K562 (cell line): ENCODE results near the gene RYR1. TPM values are rescaled to one million over a fixed set of nuclear protein-coding genes. Genes with fewer than 3 reads are reported as not detected.

Experiments
- ATF6 ChIP-seq: sonication (generic); formaldehyde crosslinking; IDR thresholded peaks from 2 replicates; pipeline ENCODE4 v1.4.0; 2020; ENCODE audit warnings: mild to moderate bottlenecking, missing genetic modification reagents
- FOSL1 ChIP-seq: fragments of 200-800 bp; sonication (Bioruptor generic); conservative IDR thresholded peaks from 2 replicates; pipeline ENCODE4 v1.6.1; 2016; ENCODE audit warnings: missing genetic modification characterization, missing compliant biosample characterization
- GABPB1 ChIP-seq: sonication (generic); formaldehyde crosslinking; IDR thresholded peaks from 2 replicates; pipeline ENCODE4 v1.8.0; 2022; ENCODE audit warnings: mild to moderate bottlenecking, missing genetic modification reagents
- HES1 ChIP-seq: fragments of 450-650 bp; IDR thresholded peaks from 2 replicates; pipeline ENCODE4 v1.6.1; 2016; ENCODE audit warnings: low read depth, mild to moderate bottlenecking, moderate library complexity
- HSF4 ChIP-seq: fragments of 250-450 bp; sonication (Bioruptor Pico); IDR thresholded peaks from 2 replicates; pipeline ENCODE4 v2.1.2; 2022; ENCODE audit warnings: mild to moderate bottlenecking, moderate library complexity, borderline replicate concordance
- JUND ChIP-seq, 2 experiments: IDR thresholded peaks; 2 replicates in 1 of 2; 3 replicates in 1 of 2; pipeline ENCODE4 v1.6.1; 2011; ENCODE audit warnings: borderline replicate concordance in 2 of 2, low read depth in 2 of 2, low read length in 2 of 2, improper control_type of control experiment in 1 of 2, missing biosample characterization in 1 of 2, missing genetic modification characterization in 1 of 2, missing genetic modification reagents in 1 of 2
- LEF1 ChIP-seq: fragments of 450-650 bp; IDR thresholded peaks from 2 replicates; pipeline ENCODE4 v1.6.1; 2016; ENCODE audit warnings: mild to moderate bottlenecking
- NR2F6 ChIP-seq: fragments of 450-650 bp; formaldehyde crosslinking; IDR thresholded peaks from 2 replicates; pipeline ENCODE4 v1.4.0; 2020; ENCODE audit warnings: mild to moderate bottlenecking
- NR4A1 ChIP-seq, 2 experiments: fragments of 250-450 bp in 1 of 2; fragments of 450-650 bp in 1 of 2; sonication (Bioruptor Pico) in 1 of 2; IDR thresholded peaks; 2 replicates each; pipeline versions ENCODE4 v1.4.0 to v1.6.1; 2016 to 2020; ENCODE audit warnings: mild to moderate bottlenecking in 2 of 2, missing compliant biosample characterization in 1 of 2, missing genetic modification characterization in 1 of 2, moderate library complexity in 1 of 2
- RUNX1 ChIP-seq: sonication (generic); IDR thresholded peaks from 2 replicates; pipeline ENCODE4 v1.6.1; 2016; ENCODE audit warnings: antibody characterized with exemption, low read depth
- SLC30A9 ChIP-seq: fragments of 250-450 bp; sonication (Bioruptor Pico); IDR thresholded peaks from 2 replicates; pipeline ENCODE4 v1.8.0; 2022; ENCODE audit warnings: mild to moderate bottlenecking, moderate library complexity
- TAF1 ChIP-seq: IDR thresholded peaks from 2 replicates; pipeline ENCODE4 v1.6.1; 2011; ENCODE audit warnings: mild to moderate bottlenecking, low read length, moderate library complexity; ENCODE audit not compliant: insufficient read depth, control insufficient read depth, severe bottlenecking; ENCODE audit errors: extremely low read depth
- U2AF2 ChIP-seq: fragments of 200-400 bp; formaldehyde crosslinking; optimal IDR thresholded peaks from 2 replicates; pipeline ENCODE3; 2017; ENCODE audit warnings: low read depth, mild to moderate bottlenecking, low read length
- ZFX ChIP-seq: sonication (generic); formaldehyde crosslinking; IDR thresholded peaks from 2 replicates; pipeline ENCODE4 v1.8.0; 2022; ENCODE audit warnings: mild to moderate bottlenecking, missing genetic modification reagents, moderate library complexity
- ZNF174 ChIP-seq: fragments of 250-450 bp; sonication (Bioruptor Pico); IDR thresholded peaks from 2 replicates; pipeline ENCODE4 v1.4.0; 2020; ENCODE audit warnings: mild to moderate bottlenecking
- ZNF395 ChIP-seq: fragments of 200-800 bp; sonication (Bioruptor generic); IDR thresholded peaks from 2 replicates; pipeline ENCODE4 v1.6.1; 2017; ENCODE audit warnings: missing genetic modification characterization, missing compliant biosample characterization
- ZNF445 ChIP-seq: fragments of 250-450 bp; sonication (Bioruptor Pico); IDR thresholded peaks from 2 replicates; pipeline ENCODE4 v1.4.0; 2020; ENCODE audit warnings: low read depth, mild to moderate bottlenecking, moderate library complexity
- ZNF518B ChIP-seq: fragments of 250-450 bp; sonication (Bioruptor Pico); IDR thresholded peaks from 2 replicates; pipeline ENCODE4 v1.5.0; 2021; ENCODE audit warnings: mild to moderate bottlenecking, moderate library complexity
- ZSCAN32 ChIP-seq: fragments of 450-650 bp; formaldehyde crosslinking; IDR thresholded peaks from 2 replicates; pipeline ENCODE4 v1.4.0; 2020; ENCODE audit warnings: mild to moderate bottlenecking, moderate library complexity
- polyA plus RNA-seq, 8 experiments: library from polyadenylated mRNA; depleted of rRNA in 4 of 8; stranded (reverse) in 5 of 8; unstranded in 3 of 8; fragments of >200 nt; fragmentation: Nextera tagmentation in 2 of 8; fragmentation: Illumina TruSeq in 1 of 8; extraction: Ambion mirVana in 2 of 8; extraction: Trizol in 1 of 8; gene quantifications; 2 replicates each; pipeline versions ENCODE4 v1.2.1 to v1.2.3, GENCODE V29; 2011 to 2014; ENCODE audit warnings: inconsistent platforms in 1 of 8, missing spikeins in 1 of 8
- total RNA-seq, 7 experiments: library from RNA; depleted of rRNA in 6 of 7; stranded (reverse); fragments of >200 nt in 6 of 7; fragmentation: Illumina TruSeq in 2 of 7; extraction: Trizol in 2 of 7; gene quantifications; 2 replicates each; pipeline versions ENCODE4 v1.2.1 to v1.2.3, GENCODE V29; 2011 to 2021; ENCODE audit warnings: low replicate concordance in 1 of 7

Gene RYR1
- total and polyA plus RNA-seq, 9 of the 15 experiments (the other 6 are each of a cell fraction or from before 2014, with no cell fraction given) = 0.11 to 7.4 (median 3.7) TPM

- TF ChIP-seq ATF6 (CRISPR knock-in tag) (no peak), ZNF174 (CRISPR knock-in tag) (no peak), TAF1 (no peak), GABPB1 (CRISPR knock-in tag) (peak; percentile 30; the same call in 1 of the 2 replicates), ZNF518B (CRISPR knock-in tag) (no peak), ZNF445 (CRISPR knock-in tag) (no peak), HES1 (no peak), NR4A1 (CRISPR knock-in tag; IDR thresholded peaks at IDR 0.05) (no peak), NR4A1 (tag; IDR thresholded peaks at IDR 0.05) (no peak), SLC30A9 (no peak), JUND (IDR thresholded peaks at IDR 0.05; ENCODE audit: borderline replicate concordance, low read depth, low read length) (peak; percentile 55), JUND (tag; IDR thresholded peaks at IDR 0.05; ENCODE audit: borderline replicate concordance, low read depth, low read length) (no peak; the same call in 2 of the 3 replicates), RUNX1 (no peak), ZSCAN32 (CRISPR knock-in tag) (no peak), U2AF2 (no peak), LEF1 (no peak), ZFX (peak; percentile 59), NR2F6 (CRISPR knock-in tag) (no peak), HSF4 (CRISPR knock-in tag) (no peak), ZNF395 (CRISPR knock-in tag) (no peak), FOSL1 (tag) (no peak)
These were observed 81.5 kb downstream of the RYR1 start (continued) for GRCh38 chr19:38514812-38515633.
